D341Med (cell line): ENCODE measurements around the gene THY1.
"Not testable (repeated sequence)": the region's sequence is repeated elsewhere in the genome, so short reads cannot be mapped to it uniquely, and the experiment has no call there.

Source experiments
- DNase-seq: peaks from one replicate; pipeline ENCODE4 v3.0.0; 2012; ENCODE audit warnings: low spot score

Gene THY1

GRCh38 chr11:119445379-119445778 lies 22.4 kb upstream of the THY1 start:
- no peak for DNase-seq

DNA sequence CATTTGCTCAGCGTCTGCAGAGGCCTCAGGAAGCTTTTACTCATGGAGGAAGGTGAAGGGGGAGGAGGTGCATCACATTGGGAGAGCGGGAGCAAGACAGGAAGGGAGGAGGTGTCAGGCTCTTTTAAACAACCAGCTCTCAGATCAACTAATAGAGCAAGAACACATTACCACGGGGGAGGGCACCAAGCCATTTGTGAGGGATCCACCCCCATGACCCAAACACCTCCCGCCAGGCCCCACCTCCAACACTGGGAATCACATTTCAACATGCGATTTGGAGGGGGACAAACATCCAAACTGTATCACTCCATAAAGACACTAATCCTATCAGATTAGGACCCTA lies 18.9 kb upstream of the THY1 start:
- DNase-seq = no peak

- DNase-seq = no peak
These were observed 15.6 kb upstream of the THY1 start for GRCh38 chr11:119438599-119438998.

DNA sequence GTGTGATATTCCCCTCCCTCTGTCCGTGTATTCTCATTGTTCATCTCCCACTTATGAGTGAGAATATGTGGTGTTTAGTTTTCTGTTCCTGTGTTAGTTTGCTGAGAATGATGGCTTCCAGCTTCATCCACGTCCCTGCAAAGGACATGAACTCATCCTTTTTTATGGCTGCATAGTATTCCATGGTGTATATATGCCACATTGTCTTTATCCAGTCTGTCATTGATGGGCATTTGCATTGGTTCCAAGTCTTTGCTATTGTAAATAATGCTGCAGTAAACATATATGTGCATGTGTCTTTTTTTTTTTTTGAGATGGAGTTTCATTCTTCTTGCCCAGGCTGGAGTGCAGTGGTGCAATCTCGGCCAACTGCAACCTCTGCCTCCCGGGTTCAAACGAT lies 14.5 kb upstream of the THY1 start:
- DNase-seq = not testable (repeated sequence)

DNA sequence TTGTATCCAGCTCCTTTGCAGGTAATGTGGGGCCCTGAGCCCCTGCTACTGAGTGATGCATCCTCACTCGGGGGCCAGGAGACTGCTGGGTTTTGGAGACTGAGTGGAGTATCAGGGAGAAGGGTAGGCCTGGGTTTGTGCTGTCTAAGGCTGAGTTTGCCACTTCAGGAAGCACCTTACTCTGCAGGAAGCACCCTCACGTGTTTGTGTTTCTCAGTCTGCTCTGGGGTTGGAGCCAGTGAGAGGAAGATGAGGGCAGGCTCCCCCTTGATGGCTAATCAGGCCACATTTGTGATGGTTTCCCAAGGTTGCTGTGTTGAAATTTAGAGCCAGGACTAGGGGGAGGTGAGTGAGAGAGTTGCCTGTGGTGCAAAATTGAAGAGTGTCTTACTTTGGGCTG lies 13.7 kb upstream of the THY1 start:
- DNase-seq = no peak

GRCh38 chr11:119436093-119436492 lies 13.1 kb upstream of the THY1 start:
- no peak for DNase-seq

- no peak for DNase-seq
These were observed 11.8 kb upstream of the THY1 start for GRCh38 chr11:119434591-119435330.

GRCh38 chr11:119433358-119433725 lies 10.4 kb upstream of the THY1 start:
- no peak for DNase-seq

GRCh38 chr11:119432484-119433357 lies 9.7 kb upstream of the THY1 start:
- DNase-seq = no peak

GRCh38 chr11:119431523-119431922 lies 8.6 kb upstream of the THY1 start:
- DNase-seq = no peak

- no peak for DNase-seq
These were observed 4.3 kb upstream of the THY1 start for GRCh38 chr11:119427279-119427678.

DNA sequence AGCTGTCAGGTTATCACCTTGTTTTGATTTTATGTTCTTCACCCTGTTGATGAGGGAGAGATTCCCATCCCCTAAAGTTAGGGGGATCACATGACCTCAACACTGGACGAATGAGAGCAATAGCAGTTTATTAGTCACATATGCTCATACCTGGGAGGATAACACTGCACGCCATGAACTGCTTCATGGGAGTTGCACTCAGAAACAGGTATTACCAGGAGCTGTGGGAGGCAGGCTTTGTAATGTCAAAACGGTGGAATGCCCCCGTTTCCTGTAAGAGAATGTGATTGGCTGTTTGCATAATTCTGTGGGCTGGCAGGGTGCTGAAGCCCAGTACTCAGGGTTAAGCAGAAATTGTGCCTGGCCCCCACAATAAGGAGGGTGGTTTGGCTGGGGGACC lies 3.2 kb upstream of the THY1 start:
- no peak for DNase-seq

GRCh38 chr11:119424775-119425174 lies 1.8 kb upstream of the THY1 start:
- DNase-seq = no peak

- DNase-seq = no peak
These were observed 1.3 kb upstream of the THY1 start for GRCh38 chr11:119424276-119424675.

DNA sequence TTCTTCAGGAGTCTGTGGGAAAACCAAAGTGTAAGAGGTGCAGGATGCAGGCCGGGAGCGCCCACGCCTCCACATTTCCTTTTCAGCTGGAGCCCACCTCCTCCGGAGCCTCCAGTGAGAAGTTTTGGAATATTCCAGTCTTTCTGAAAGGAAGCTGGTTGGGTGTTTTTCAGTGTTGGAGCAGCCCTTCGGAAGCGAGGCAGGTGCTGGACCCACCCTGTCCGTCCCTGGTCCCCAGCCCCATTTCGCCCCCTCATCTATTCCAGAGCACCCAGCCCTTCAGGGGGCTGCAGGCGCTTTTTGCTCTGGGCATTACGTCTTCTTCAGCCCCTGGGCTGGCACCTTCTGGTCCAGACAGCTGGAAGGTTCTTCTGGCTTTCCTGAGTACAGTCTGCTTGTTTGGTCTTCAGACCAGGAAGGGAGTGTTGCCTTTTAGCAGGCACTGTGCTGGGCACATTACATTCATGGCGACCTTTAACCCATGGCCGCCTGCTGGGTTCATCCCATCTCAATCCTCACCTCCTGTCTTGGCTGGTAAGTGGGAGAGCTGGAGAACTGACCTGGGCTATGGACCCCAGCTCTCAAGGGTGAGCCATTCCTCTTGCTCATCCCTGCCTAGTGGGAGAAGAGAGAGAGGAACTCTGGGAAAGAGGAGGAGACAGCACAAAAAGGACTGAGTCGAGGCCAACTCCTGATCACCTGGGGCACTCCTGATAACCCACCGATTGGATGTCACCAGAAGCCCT lies 710 bp upstream of the THY1 start:
- DNase-seq = no peak

- DNase-seq = no peak
These were observed 797 bp downstream of the THY1 start for GRCh38 chr11:119421941-119422808.

GRCh38 chr11:119421351-119421750 lies 1.6 kb downstream of the THY1 start:
- DNase-seq = no peak

DNA sequence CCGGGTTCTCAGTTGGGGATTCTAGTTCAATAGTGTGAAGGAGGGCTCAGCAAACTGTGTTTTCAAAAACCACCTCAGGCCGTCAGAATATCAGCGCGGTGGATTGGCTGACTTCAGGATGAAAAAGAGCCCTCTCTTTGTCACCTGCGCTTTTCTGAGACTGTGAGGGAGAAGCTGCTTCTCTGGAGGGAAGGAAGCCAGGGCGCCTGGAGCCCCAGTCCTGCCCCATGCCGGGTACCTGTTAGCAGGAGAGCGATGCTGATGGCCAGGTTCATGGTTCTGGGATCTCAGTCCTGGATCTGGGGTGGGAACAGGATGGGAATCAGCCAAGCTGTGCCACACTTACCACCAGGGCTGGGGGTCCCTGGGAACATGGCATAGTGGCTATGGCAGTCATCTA lies 2.3 kb downstream of the THY1 start:
- no peak for DNase-seq

DNA sequence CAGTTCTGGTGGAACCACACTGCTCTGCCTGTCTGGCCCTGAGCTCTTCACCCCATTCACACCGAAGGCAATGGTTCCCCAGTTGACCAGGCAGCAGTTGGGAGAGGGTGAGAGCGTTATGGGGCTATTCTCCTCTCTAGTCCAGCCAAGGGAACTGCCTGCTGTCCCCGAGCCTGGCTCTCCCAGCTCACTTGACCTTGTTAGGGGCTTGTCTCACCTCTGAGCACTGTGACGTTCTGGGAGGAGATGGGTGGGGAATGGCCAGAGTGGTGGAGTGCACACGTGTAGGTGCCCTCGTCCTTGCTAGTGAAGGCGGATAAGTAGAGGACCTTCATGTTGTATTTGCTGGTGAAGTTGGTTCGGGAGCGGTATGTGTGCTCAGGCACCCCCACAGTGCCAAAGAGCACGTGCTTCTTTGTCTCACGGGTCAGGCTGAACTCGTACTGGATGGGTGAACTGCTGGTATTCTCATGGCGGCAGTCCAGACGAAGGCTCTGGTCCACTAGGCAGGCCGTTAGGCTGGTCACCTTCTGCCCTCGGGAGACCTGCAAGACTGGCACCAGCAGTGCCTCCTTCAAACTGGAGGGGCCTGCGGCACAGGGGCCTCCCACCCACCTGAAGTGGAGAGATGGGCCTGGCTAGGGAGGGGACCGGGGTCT lies 3.0 kb downstream of the THY1 start:
- no peak for DNase-seq

- no peak for DNase-seq
These were observed 3.7 kb downstream of the THY1 start for GRCh38 chr11:119419246-119419645.

- DNase-seq = no peak
These were observed 4.2 kb downstream of the THY1 start for GRCh38 chr11:119418759-119419158.
